SK-N-MC (cell line): ENCODE results near the gene ANKDD1A.

ENCODE experiments used
- EZH2 ChIP-seq: fragments of 200-600 bp; sonication (generic); IDR thresholded peaks from one replicate; pipeline ENCODE4 v1.6.1; 2017; ENCODE audit warnings: antibody characterized with exemption
- FOXP2 ChIP-seq: optimal IDR thresholded peaks from 2 replicates; pipeline ENCODE3; 2011; ENCODE audit warnings: mild to moderate bottlenecking, moderate library complexity; ENCODE audit not compliant: insufficient read depth; ENCODE audit errors: extremely low read length, control extremely low read depth
- POLR2AphosphoS5 ChIP-seq: IDR thresholded peaks from 2 replicates; pipeline ENCODE4 v1.6.1; 2012; ENCODE audit warnings: mild to moderate bottlenecking, low read depth, low read length, borderline replicate concordance

DNA sequence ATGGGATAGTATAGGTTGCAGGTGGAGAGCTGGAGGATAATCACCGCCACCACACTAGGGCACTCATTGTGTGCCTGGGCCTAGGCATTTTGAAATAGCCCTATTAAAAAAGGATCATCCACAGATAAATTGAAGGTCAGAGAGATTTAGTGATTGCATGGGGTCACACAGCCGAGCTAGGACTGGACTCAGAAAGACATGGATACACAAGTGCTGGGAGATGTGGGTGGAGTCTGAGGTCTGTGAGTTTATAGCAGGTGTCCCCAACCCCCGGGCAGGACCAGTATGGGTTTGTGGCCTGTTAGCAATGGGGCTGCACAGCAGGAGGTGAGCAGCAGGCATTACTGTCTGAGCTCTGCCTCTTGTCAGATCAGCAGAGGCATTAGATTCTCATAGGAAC lies 5.3 kb upstream of the ANKDD1A start:
- TF ChIP-seq POLR2AphosphoS5 (no peak), EZH2 (no peak), FOXP2 (no peak)
